ENCODE data around the gene STARD7. TPM values are rescaled to one million over a fixed set of nuclear protein-coding genes. Genes with fewer than 3 reads are reported as not detected.

Gene STARD7
- total and polyA plus RNA-seq, 9 of the 15 experiments (the other 6 are each of a cell fraction or from before 2014, with no cell fraction given): 90.9 to 196 (median 145) TPM

DNA sequence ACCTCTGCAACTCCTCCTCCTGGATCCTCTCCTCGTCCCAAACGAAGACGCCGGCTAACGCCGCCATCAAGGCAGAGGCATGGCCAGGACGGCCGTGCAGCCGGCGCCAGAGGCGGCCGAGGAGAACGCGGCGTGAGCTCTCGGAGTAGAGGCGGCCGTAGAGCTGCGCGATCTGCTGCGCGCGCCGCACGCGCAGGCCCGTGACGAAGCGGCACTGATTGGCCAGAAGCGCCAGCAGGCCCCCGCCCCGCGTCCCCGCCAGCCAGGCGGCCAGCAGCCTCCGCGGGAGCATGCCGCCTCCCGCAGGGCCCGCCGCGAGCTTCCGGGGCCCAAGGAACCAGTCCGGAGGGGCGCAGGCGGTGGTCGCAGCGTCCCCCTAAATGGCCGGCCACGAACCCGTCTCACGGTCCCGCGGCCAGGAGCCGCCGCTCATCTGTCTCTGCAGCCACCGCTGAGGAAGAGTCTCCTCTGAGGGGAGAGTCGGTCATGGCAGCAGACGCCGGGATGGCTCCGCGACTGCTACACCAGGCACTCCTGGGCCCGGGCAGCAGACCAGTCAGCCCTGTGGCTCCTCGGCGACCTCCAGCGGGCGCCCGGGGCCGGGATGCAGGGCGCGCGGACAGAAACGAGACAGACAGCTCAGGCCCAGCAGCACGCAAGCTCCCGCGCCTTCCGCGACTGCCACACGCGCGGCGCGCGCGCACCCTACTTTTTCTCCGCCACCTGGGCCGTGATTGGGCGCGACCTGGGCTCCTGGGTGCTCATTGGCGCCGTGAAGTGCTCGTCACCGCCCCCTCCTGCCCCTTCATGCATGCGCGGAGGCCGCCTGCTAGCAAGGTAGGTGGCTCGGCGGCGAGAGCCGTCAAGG, at the start of gene STARD7 (continued):
- TF ChIP-seq COPS2 (conservative IDR thresholded peaks at IDR 0.05): no peak
- no peak for TF ChIP-seq EHMT2 (IDR thresholded peaks at IDR 0.05)
- TF ChIP-seq ZNF133 (CRISPR knock-in tag; IDR thresholded peaks at IDR 0.05): no peak
- peak; percentile 3; the same call in 1 of the 2 replicates for TF ChIP-seq ZNF644 (tag; IDR thresholded peaks at IDR 0.05; ENCODE audit: low read depth)
- TF ChIP-seq ZNF699 (CRISPR knock-in tag; IDR thresholded peaks at IDR 0.05; ENCODE audit: insufficient replicate concordance): no peak
- no peak for TF ChIP-seq DDX20 (tag; IDR thresholded peaks at IDR 0.05; ENCODE audit: low read depth)
- TF ChIP-seq ZBED1 (IDR thresholded peaks at IDR 0.05): no peak
- TF ChIP-seq, protein P1, sequence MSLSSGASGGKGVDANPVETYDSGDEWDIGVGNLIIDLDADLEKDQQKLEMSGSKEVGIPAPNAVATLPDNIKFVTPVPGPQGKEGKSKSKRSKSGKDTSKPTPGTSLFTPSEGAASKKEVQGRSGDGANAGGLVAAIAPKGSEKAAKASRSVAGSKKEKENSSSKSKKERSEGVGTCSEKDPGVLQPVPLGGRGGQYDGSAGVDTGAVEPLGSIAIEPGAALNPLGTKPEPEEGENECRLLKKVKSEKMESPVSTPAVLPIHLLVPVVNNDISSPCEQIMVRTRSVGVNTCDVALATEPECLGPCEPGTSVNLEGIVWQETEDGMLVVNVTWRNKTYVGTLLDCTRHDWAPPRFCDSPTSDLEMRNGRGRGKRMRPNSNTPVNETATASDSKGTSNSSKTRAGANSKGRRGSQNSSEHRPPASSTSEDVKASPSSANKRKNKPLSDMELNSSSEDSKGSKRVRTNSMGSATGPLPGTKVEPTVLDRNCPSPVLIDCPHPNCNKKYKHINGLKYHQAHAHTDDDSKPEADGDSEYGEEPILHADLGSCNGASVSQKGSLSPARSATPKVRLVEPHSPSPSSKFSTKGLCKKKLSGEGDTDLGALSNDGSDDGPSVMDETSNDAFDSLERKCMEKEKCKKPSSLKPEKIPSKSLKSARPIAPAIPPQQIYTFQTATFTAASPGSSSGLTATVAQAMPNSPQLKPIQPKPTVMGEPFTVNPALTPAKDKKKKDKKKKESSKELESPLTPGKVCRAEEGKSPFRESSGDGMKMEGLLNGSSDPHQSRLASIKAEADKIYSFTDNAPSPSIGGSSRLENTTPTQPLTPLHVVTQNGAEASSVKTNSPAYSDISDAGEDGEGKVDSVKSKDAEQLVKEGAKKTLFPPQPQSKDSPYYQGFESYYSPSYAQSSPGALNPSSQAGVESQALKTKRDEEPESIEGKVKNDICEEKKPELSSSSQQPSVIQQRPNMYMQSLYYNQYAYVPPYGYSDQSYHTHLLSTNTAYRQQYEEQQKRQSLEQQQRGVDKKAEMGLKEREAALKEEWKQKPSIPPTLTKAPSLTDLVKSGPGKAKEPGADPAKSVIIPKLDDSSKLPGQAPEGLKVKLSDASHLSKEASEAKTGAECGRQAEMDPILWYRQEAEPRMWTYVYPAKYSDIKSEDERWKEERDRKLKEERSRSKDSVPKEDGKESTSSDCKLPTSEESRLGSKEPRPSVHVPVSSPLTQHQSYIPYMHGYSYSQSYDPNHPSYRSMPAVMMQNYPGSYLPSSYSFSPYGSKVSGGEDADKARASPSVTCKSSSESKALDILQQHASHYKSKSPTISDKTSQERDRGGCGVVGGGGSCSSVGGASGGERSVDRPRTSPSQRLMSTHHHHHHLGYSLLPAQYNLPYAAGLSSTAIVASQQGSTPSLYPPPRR (CRISPR knock-in tag; IDR thresholded peaks at IDR 0.05; ENCODE audit: borderline replicate concordance): no peak; the same call in 1 of the 2 replicates
- no peak; a peak in 1 of 4 replicates for TF ChIP-seq SRF (CRISPR knock-in tag; IDR thresholded peaks at IDR 0.05)
- no peak for TF ChIP-seq SMARCA5 (IDR thresholded peaks at IDR 0.05)
- no peak for TF ChIP-seq NELFE (IDR thresholded peaks at IDR 0.05; ENCODE audit: insufficient read depth, insufficient read length)
- TF ChIP-seq RFX1 (IDR thresholded peaks at IDR 0.05): no peak
- 0 out of 4 replicates have a peak, but pooled peaks of 1 of the 2 experiments have one; percentile 1 for TF ChIP-seq RCOR1 (IDR thresholded peaks at IDR 0.05; ENCODE audit: borderline replicate concordance in 1 of 2, low read depth in 2 of 2, low read length in 2 of 2)
- TF ChIP-seq KDM1A (IDR thresholded peaks at IDR 0.05): no peak
- TF ChIP-seq, protein P2, sequence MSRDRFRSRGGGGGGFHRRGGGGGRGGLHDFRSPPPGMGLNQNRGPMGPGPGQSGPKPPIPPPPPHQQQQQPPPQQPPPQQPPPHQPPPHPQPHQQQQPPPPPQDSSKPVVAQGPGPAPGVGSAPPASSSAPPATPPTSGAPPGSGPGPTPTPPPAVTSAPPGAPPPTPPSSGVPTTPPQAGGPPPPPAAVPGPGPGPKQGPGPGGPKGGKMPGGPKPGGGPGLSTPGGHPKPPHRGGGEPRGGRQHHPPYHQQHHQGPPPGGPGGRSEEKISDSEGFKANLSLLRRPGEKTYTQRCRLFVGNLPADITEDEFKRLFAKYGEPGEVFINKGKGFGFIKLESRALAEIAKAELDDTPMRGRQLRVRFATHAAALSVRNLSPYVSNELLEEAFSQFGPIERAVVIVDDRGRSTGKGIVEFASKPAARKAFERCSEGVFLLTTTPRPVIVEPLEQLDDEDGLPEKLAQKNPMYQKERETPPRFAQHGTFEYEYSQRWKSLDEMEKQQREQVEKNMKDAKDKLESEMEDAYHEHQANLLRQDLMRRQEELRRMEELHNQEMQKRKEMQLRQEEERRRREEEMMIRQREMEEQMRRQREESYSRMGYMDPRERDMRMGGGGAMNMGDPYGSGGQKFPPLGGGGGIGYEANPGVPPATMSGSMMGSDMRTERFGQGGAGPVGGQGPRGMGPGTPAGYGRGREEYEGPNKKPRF (IDR thresholded peaks at IDR 0.05; ENCODE audit: low read depth, low read length): no peak
- TF ChIP-seq, protein P3, sequence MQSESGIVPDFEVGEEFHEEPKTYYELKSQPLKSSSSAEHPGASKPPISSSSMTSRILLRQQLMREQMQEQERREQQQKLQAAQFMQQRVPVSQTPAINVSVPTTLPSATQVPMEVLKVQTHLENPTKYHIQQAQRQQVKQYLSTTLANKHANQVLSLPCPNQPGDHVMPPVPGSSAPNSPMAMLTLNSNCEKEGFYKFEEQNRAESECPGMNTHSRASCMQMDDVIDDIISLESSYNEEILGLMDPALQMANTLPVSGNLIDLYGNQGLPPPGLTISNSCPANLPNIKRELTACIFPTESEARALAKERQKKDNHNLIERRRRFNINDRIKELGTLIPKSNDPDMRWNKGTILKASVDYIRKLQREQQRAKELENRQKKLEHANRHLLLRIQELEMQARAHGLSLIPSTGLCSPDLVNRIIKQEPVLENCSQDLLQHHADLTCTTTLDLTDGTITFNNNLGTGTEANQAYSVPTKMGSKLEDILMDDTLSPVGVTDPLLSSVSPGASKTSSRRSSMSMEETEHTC (IDR thresholded peaks at IDR 0.05): no peak

All from K562 (cell line).